ENCODE data around the gene CFHR1. TPM values are rescaled to one million over a fixed set of nuclear protein-coding genes. Genes with fewer than 3 reads are reported as not detected.

The CFHR1 gene
- polyA plus RNA-seq, 1 donor (not counting 4 experiments of a cell fraction or from before 2014, with no cell fraction given), result not detected

GRCh38 chr1:196774175-196774574 is 45.4 kb upstream of the CFHR1 start:
- Histone ChIP-seq H3K79me2 (ENCODE audit: control insufficient read depth, insufficient read depth, low read length) (no peaks in the 10 kb centered on the region), H3K27ac (ENCODE audit: control insufficient read depth, insufficient read depth, low read length) (no peak overlapping the region), H4K20me1 (ENCODE audit: control insufficient read depth, extremely low read depth, insufficient read depth, low read length) (no peaks in the 10 kb centered on the region), H3K4me3 (ENCODE audit: control insufficient read depth in 2 of 3, extremely low read depth in 1 of 3, insufficient read depth in 2 of 3, low read depth in 1 of 3, low read length in 3 of 3) (no peak overlapping the region), H3K4me1 (ENCODE audit: control insufficient read depth, extremely low read depth, insufficient read depth, low read length) (no peaks in the 10 kb centered on the region), H3K36me3 (ENCODE audit: control insufficient read depth in 2 of 2, extremely low read depth in 1 of 2, insufficient read depth in 2 of 2, low read length in 2 of 2) (no peaks in the 10 kb centered on the region), H3K4me2 (ENCODE audit: control insufficient read depth, extremely low read depth, insufficient read depth, low read depth, low read length) (no peak overlapping the region), H3K9ac (ENCODE audit: control insufficient read depth, extremely low read depth, insufficient read depth, low read length) (no peak overlapping the region), H3K9me1 (ENCODE audit: control insufficient read depth, extremely low read depth, insufficient read depth, low read length) (no peaks in the 10 kb centered on the region), H3K27me3 (ENCODE audit: control insufficient read depth, extremely low read depth, insufficient read depth, low read length) (no peaks in the 10 kb centered on the region), H2AFZ (ENCODE audit: control insufficient read depth, low read length) (no peak overlapping the region), H3K9me3 (ENCODE audit: control insufficient read depth, low read depth, low read length) (no peaks in the 10 kb centered on the region)
- dilution Hi-C loops (cut with MboI; ENCODE audit: extremely low pct_ligation_motif_present, low sequenced_read_pairs), result no loop called here
- FAIRE-seq, result no peak
- DNase-seq (ENCODE audit: low read depth, low spot score), result no peak
- TF ChIP-seq CTCF (optimal IDR thresholded peaks at IDR 0.05 in 1 of 3, IDR thresholded peaks at IDR 0.05 in 1 of 3, conservative IDR thresholded peaks at IDR 0.05 in 1 of 3; ENCODE audit: extremely low read depth in 1 of 3, insufficient read depth in 2 of 3, low read length in 3 of 3) (no peak), EZH2 (IDR thresholded peaks at IDR 0.05; ENCODE audit: low read length) (no peak)

GRCh38 chr1:196774603-196775002 is 44.9 kb upstream of the CFHR1 start, which contains the start of gene CFHR3:
Gene CFHR3, plus strand, starts transcription at chr1:196774840. Its CDS starts 47 bp downstream, at chr1:196774887.
- no peak for TF ChIP-seq CTCF (optimal IDR thresholded peaks at IDR 0.05 in 1 of 3, IDR thresholded peaks at IDR 0.05 in 1 of 3, conservative IDR thresholded peaks at IDR 0.05 in 1 of 3; ENCODE audit: extremely low read depth in 1 of 3, insufficient read depth in 2 of 3, low read length in 3 of 3)
- TF ChIP-seq EZH2 (IDR thresholded peaks at IDR 0.05; ENCODE audit: low read length), result no peak
- no peak within 1 kb of the TSS for H3K27ac ChIP-seq (ENCODE audit: control insufficient read depth, insufficient read depth, low read length)
- H3K9me1 ChIP-seq (ENCODE audit: control insufficient read depth, extremely low read depth, insufficient read depth, low read length), result no peaks in the 10 kb centered on the region
- H2AFZ ChIP-seq (ENCODE audit: control insufficient read depth, low read length), result no peak within 1 kb of the TSS
- no peaks in the 10 kb centered on the region for H3K79me2 ChIP-seq (ENCODE audit: control insufficient read depth, insufficient read depth, low read length)
- no peaks in the 10 kb centered on the region for H3K36me3 ChIP-seq (ENCODE audit: control insufficient read depth in 2 of 2, extremely low read depth in 1 of 2, insufficient read depth in 2 of 2, low read length in 2 of 2)
- FAIRE-seq (no peak), DNase-seq (ENCODE audit: low read depth, low spot score) (no peak)
- no peak within 1 kb of the TSS for H3K4me3 ChIP-seq (ENCODE audit: control insufficient read depth in 2 of 3, extremely low read depth in 1 of 3, insufficient read depth in 2 of 3, low read depth in 1 of 3, low read length in 3 of 3)
- H3K4me2 ChIP-seq (ENCODE audit: control insufficient read depth, extremely low read depth, insufficient read depth, low read depth, low read length), result no peak within 1 kb of the TSS
- H3K4me1 ChIP-seq (ENCODE audit: control insufficient read depth, extremely low read depth, insufficient read depth, low read length), result no peaks in the 10 kb centered on the region
- dilution Hi-C loops (cut with MboI; ENCODE audit: extremely low pct_ligation_motif_present, low sequenced_read_pairs), result no loop called here
- no peak within 1 kb of the TSS for H3K9ac ChIP-seq (ENCODE audit: control insufficient read depth, extremely low read depth, insufficient read depth, low read length)
- no peaks in the 10 kb centered on the region for H3K9me3 ChIP-seq (ENCODE audit: control insufficient read depth, low read depth, low read length)
- H3K27me3 ChIP-seq (ENCODE audit: control insufficient read depth, extremely low read depth, insufficient read depth, low read length), result no peaks in the 10 kb centered on the region
- H4K20me1 ChIP-seq (ENCODE audit: control insufficient read depth, extremely low read depth, insufficient read depth, low read length), result no peaks in the 10 kb centered on the region

Measured in keratinocyte (primary cell).